Neural cell (in vitro differentiated cells): ENCODE data around the gene FCN1.

Experiments
- CTCF ChIP-seq: fragments of 450-650 bp; IDR thresholded peaks from 2 replicates; pipeline ENCODE4 v1.5.1; 2014; ENCODE audit warnings: antibody characterized with exemption, mild to moderate bottlenecking, moderate library complexity; ENCODE audit not compliant: poor library complexity, severe bottlenecking
- EP300 ChIP-seq: fragments of 450-650 bp; conservative IDR thresholded peaks from 2 replicates; pipeline ENCODE4 v1.6.1; 2014; ENCODE audit warnings: antibody characterized with exemption, mild to moderate bottlenecking, moderate library complexity; ENCODE audit not compliant: poor library complexity, severe bottlenecking
- REST ChIP-seq: IDR thresholded peaks from 2 replicates; pipeline ENCODE4 v1.6.1; 2012; ENCODE audit warnings: borderline replicate concordance
- TAF1 ChIP-seq: IDR thresholded peaks from 2 replicates; pipeline ENCODE4 v1.6.1; 2012; ENCODE audit warnings: low read depth

GRCh38 chr9:134955156-134955555, 37.4 kb upstream of the FCN1 start:
- TF ChIP-seq CTCF (no peak), EP300 (no peak), REST (no peak), TAF1 (no peak)
